Panc1 (cell line): ENCODE results near the gene ZNF644. TPM values are rescaled to one million over a fixed set of nuclear protein-coding genes. Genes with fewer than 3 reads are reported as not detected.

Experiments used
- ATAC-seq: fragments of 200-7000 bp; cut with Tn5 transposase; 2 replicates; pipeline ENCODE4 v1.9.1; 2020; ENCODE audit warnings: mild to moderate bottlenecking, moderate library complexity
- BruUV-seq: library from RNA; stranded (reverse); fragments of 400-500 nt; replicated peaks from 2 replicates; lab custom pipeline; 2021; lab: Mats Ljungman, UMichigan
- CTCF ChIA-PET: fragments of 300-600 bp; sonication (Branson Sonifier 250); formaldehyde crosslinking; loops from one replicate; lab custom pipeline; 2022; ENCODE audit warnings: antibody characterized with exemption; lab: Charles Lee
- POLR2A ChIA-PET: fragments of 300-600 bp; sonication (Branson Sonifier 250); formaldehyde crosslinking; loops from one replicate; lab custom pipeline; 2022; ENCODE audit warnings: antibody characterized with exemption; lab: Charles Lee
- DNase-seq: peaks from one replicate; pipeline ENCODE4 v3.0.0-alpha.2; 2010; ENCODE audit warnings: low read depth, low spot score
- H3K27ac ChIP-seq: 2 replicates; pipeline ENCODE4 v1.5.1; 2011; ENCODE audit warnings: mild to moderate bottlenecking, low read length, inconsistent platforms
- H3K27me3 ChIP-seq: fragments of 200-500 bp; sonication (Bioruptor generic); 2 replicates; pipeline ENCODE4 v1.6.0; 2014; ENCODE audit warnings: low read length, inconsistent platforms; ENCODE audit not compliant: control insufficient read depth, insufficient read depth
- H3K36me3 ChIP-seq: fragments of 200-500 bp; sonication (Bioruptor generic); 2 replicates; pipeline ENCODE4 v1.5.1; 2014; ENCODE audit warnings: inconsistent platforms, mild to moderate bottlenecking, low read length, moderate library complexity; ENCODE audit not compliant: control insufficient read depth, insufficient read depth
- H3K4me1 ChIP-seq: 2 replicates; pipeline ENCODE4 v1.5.1; 2011; ENCODE audit warnings: inconsistent platforms, mild to moderate bottlenecking, low read length, moderate library complexity; ENCODE audit not compliant: control insufficient read depth, insufficient read depth
- H3K4me3 ChIP-seq, 2 experiments: 2 replicates each; pipeline ENCODE4 v1.5.1; 2011 to 2012; ENCODE audit warnings: low read depth in 2 of 2, low read length in 2 of 2, mild to moderate bottlenecking in 2 of 2, inconsistent platforms in 1 of 2, moderate library complexity in 1 of 2
- H3K9me3 ChIP-seq: fragments of 200-500 bp; sonication (Bioruptor generic); 2 replicates; pipeline ENCODE4 v1.5.1; 2014; ENCODE audit warnings: low read depth, mild to moderate bottlenecking, inconsistent platforms, low read length, moderate library complexity; ENCODE audit not compliant: control insufficient read depth, insufficient read depth
- CTCF ChIP-seq: fragments of 450-650 bp; IDR thresholded peaks from 2 replicates; pipeline ENCODE4 v1.5.1; 2017; ENCODE audit warnings: mild to moderate bottlenecking
- POLR2AphosphoS5 ChIP-seq: IDR thresholded peaks from 2 replicates; pipeline ENCODE4 v1.6.1; 2012; ENCODE audit warnings: mild to moderate bottlenecking, low read depth, low read length, moderate library complexity
- REST ChIP-seq, 2 experiments: IDR thresholded peaks; 2 replicates each; pipeline ENCODE4 v1.6.1; 2011 to 2012; ENCODE audit warnings: low read depth in 2 of 2, control low read depth in 1 of 2, low read length in 1 of 2, mild to moderate bottlenecking in 1 of 2, moderate library complexity in 1 of 2; ENCODE audit not compliant: insufficient read depth in 1 of 2
- SIN3A ChIP-seq: IDR thresholded peaks from 2 replicates; pipeline ENCODE4 v1.6.1; 2012; ENCODE audit warnings: low read depth, mild to moderate bottlenecking, low read length, moderate library complexity, borderline replicate concordance; ENCODE audit not compliant: insufficient read depth
- TCF7L2 ChIP-seq: IDR thresholded peaks from 2 replicates; pipeline ENCODE4 v1.6.1; 2011; ENCODE audit warnings: mild to moderate bottlenecking, low read depth, low read length, inconsistent platforms
- in situ Hi-C: cut with HindIII; loops from 2 replicates; pipeline ENCODE4 v1.10.0; 2016; ENCODE audit warnings: low sequenced_read_pairs, low pct_unique_long_range_greater_than_20kb
- intact Hi-C: fragments of 100-400 bp; cut with micrococcal nuclease; formaldehyde crosslinking; loops from one replicate; pipeline ENCODE4 v1.10.0; 2022; ENCODE audit not compliant: unreplicated experiment
- total RNA-seq: library from RNA; stranded (reverse); gene quantifications from one replicate; pipeline ENCODE4 v1.2.1, GENCODE V29; 2021; ENCODE audit not compliant: unreplicated experiment

The ZNF644 gene
- total RNA-seq, 1 experiment from 2014 or later: 74.2 TPM

- ChIA-PET CTCF (no interaction called here), POLR2A (interaction anchor here (0.7 kb wide), 1 partner anchor 214 kb away, joined by 5 read pairs; no protein-coding TSS in a partner anchor)
Observed at GRCh38 chr1:90943966-90944365, 77.9 kb downstream of the ZNF644 start.

GRCh38 chr1:90940746-90941145 lies 81.1 kb downstream of the ZNF644 start:
- intact Hi-C loops (no loop called here), in situ Hi-C loops (no loop called here)
- Histone ChIP-seq H3K27me3 (no peaks in the 10 kb centered on the region), H3K4me1 (no peaks in the 10 kb centered on the region), H3K4me3 (no peak overlapping the region), H3K9me3 (no peaks in the 10 kb centered on the region), H3K36me3 (peaks cover 26% of the 10 kb centered on the region), H3K27ac (no peak overlapping the region)
- no peak for TF ChIP-seq POLR2AphosphoS5
- TF ChIP-seq REST (IDR thresholded peaks at IDR 0.05; ENCODE audit: insufficient read depth in 1 of 2, low read depth in 2 of 2, low read length in 1 of 2): no peak
- POLR2A ChIA-PET: no interaction called here
- no peak for ATAC-seq
- BruUV-seq: no TSS peak
- CTCF ChIA-PET: no interaction called here
- no peak for DNase-seq

More at GRCh38 chr1:90943966-90944365, 77.9 kb downstream of the ZNF644 start:
- Histone ChIP-seq H3K36me3 (peaks cover 22% of the 10 kb centered on the region), H3K27ac (no peak overlapping the region), H3K27me3 (no peaks in the 10 kb centered on the region), H3K4me1 (0 out of 2 replicates have a peak, but pooled peaks cover 3% of the 10 kb centered on the region), H3K9me3 (no peaks in the 10 kb centered on the region), H3K4me3 (no peak overlapping the region)
- BruUV-seq: no TSS peak
- in situ Hi-C loops (no loop called here), intact Hi-C loops (no loop called here)
- no peak for DNase-seq
- no peak for ATAC-seq
- no peak for TF ChIP-seq POLR2AphosphoS5
- TF ChIP-seq REST (IDR thresholded peaks at IDR 0.05; ENCODE audit: insufficient read depth in 1 of 2, low read depth in 2 of 2, low read length in 1 of 2): no peak
- TF ChIP-seq SIN3A: no peak
- no peak for TF ChIP-seq CTCF
- TF ChIP-seq TCF7L2: no peak
